Mesendoderm (in vitro differentiated cells): ENCODE measurements around the gene PTPRE.

Experiments
- DNase-seq: peaks from one replicate; pipeline ENCODE4 v3.0.0; 2013
- H2AK5ac ChIP-seq: 2 replicates; pipeline ENCODE4 v1.6.1; 2013; ENCODE audit warnings: low read length, inconsistent platforms
- H2BK120ac ChIP-seq: 2 replicates; pipeline ENCODE4 v1.6.1; 2013; ENCODE audit warnings: low read depth, mild to moderate bottlenecking, low read length, moderate library complexity, mixed read lengths
- H2BK15ac ChIP-seq: replicated peaks from 2 replicates; pipeline ENCODE4 v1.6.1; 2013; ENCODE audit warnings: low read depth, mild to moderate bottlenecking, moderate library complexity
- H2BK5ac ChIP-seq: 2 replicates; pipeline ENCODE4 v1.6.1; 2013; ENCODE audit warnings: low read length, inconsistent platforms
- H3K18ac ChIP-seq: 2 replicates; pipeline ENCODE4 v1.6.1; 2013; ENCODE audit warnings: mild to moderate bottlenecking, low read length, mixed read lengths
- H3K23ac ChIP-seq: one replicate; pipeline ENCODE4 v1.6.1; 2013; ENCODE audit warnings: low read length
- H3K27ac ChIP-seq: 2 replicates; pipeline ENCODE4 v1.5.1; 2013; ENCODE audit warnings: low read depth, mild to moderate bottlenecking, inconsistent platforms, low read length, moderate library complexity
- H3K27me3 ChIP-seq: 2 replicates; pipeline ENCODE4 v1.6.1; 2013; ENCODE audit warnings: low read length, control low read depth, mild to moderate bottlenecking, inconsistent platforms; ENCODE audit not compliant: insufficient read depth, poor library complexity
- H3K36me3 ChIP-seq: 2 replicates; pipeline ENCODE4 v1.6.1; 2013; ENCODE audit warnings: low read length, inconsistent platforms; ENCODE audit not compliant: control insufficient read depth, insufficient read depth
- H3K4ac ChIP-seq: one replicate; pipeline ENCODE4 v1.6.1; 2013; ENCODE audit warnings: low read depth, mild to moderate bottlenecking, low read length, moderate library complexity
- H3K4me1 ChIP-seq: 2 replicates; pipeline ENCODE4 v1.6.1; 2013; ENCODE audit warnings: low read depth, low read length, inconsistent platforms; ENCODE audit not compliant: control insufficient read depth
- H3K4me2 ChIP-seq: 2 replicates; pipeline ENCODE4 v1.6.1; 2013; ENCODE audit warnings: low read length
- H3K4me3 ChIP-seq: 2 replicates; pipeline ENCODE4 v1.5.1; 2013; ENCODE audit warnings: mild to moderate bottlenecking, low read length
- H3K56ac ChIP-seq: one replicate; pipeline ENCODE4 v1.6.1; 2013; ENCODE audit warnings: low read length
- H3K79me1 ChIP-seq: 2 replicates; pipeline ENCODE4 v1.6.1; 2013; ENCODE audit warnings: low read length, inconsistent platforms
- H3K79me2 ChIP-seq: 2 replicates; pipeline ENCODE4 v1.6.1; 2013; ENCODE audit warnings: mild to moderate bottlenecking, low read length; ENCODE audit not compliant: control insufficient read depth, insufficient read depth
- H3K9ac ChIP-seq: 2 replicates; pipeline ENCODE4 v1.6.1; 2013; ENCODE audit warnings: low read length, inconsistent platforms
- H4K5ac ChIP-seq: one replicate; pipeline ENCODE4 v1.6.1; 2013; ENCODE audit warnings: low read length
- H4K8ac ChIP-seq: one replicate; pipeline ENCODE4 v1.6.1; 2013; ENCODE audit warnings: low read depth, mild to moderate bottlenecking, control low read depth, low read length, moderate library complexity
- WGBS: extraction: QIAGEN DNeasy Blood & Tissue Kit; methylation state at CpG from one replicate; pipeline ENCODE4 v1.1.7; 2013; ENCODE audit warnings: low lambda C conversion rate, missing lambda C conversion rate; ENCODE audit not compliant: insufficient coverage; ENCODE audit errors: extremely low coverage; 5-methylcytosine and 5-hydroxymethylcytosine counted together

PTPRE gene

DNA sequence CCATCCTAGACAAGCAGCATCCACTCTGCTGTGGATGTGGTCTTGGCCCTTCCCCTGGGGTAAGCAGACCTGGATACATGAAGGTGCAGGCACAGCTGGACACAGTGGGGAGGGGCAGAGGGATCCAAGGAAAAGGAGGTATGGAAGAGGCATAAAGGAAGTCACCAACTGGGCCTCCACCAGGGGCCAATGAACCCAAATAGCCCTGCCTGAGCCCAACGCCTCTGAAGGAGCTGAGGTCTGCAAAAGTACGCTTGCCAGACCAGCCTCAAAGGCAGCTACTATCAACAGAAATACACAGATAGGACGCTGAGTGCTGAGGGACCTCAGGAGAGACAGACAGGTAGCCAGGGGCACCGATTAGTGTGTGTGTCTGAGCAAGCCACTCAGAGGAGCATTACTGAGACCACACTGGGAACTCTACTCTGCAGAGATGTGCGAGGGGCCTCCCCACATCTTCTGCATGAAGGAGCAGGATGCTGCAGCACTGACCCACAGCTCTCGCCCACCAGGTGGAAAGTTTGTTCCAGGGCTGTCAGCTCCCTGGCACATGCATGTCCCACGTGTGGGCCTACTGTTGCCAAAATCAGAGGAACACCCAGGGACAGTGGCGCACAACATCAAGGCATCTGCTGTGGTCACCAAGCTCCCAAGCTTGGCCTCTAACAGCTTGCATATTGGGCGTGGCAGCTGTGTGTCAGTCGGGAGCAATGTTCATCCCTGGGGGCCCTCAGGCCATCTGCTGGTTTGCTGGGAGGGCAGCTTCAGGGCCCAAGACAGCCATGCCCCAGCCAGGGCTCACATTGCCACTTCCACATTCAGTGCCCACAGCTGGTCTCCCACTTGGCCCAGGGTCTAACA is 179.3 kb downstream of the PTPRE start:
- Histone ChIP-seq H3K27ac (no peak overlapping the region), H3K36me3 (no peaks in the 10 kb centered on the region), H3K9ac (no peak overlapping the region), H2BK5ac (no peak overlapping the region), H3K18ac (no peak overlapping the region), H3K4ac (no peak overlapping the region), H3K79me2 (no peaks in the 10 kb centered on the region), H3K79me1 (no peaks in the 10 kb centered on the region), H2AK5ac (no peak overlapping the region), H3K27me3 (no peaks in the 10 kb centered on the region), H4K8ac (no peak overlapping the region), H4K5ac (no peak overlapping the region), H3K4me3 (no peak overlapping the region), H3K4me2 (no peak overlapping the region), H3K4me1 (no peaks in the 10 kb centered on the region), H2BK120ac (no peak overlapping the region), H2BK15ac (no peak overlapping the region), H3K23ac (peak overlapping the region; percentile 19), H3K56ac (no peak overlapping the region)
- no peak for DNase-seq
- whole genome bisulfite sequencing, result no CpG with 5 or more reads among the region's 10 CpGs

DNA sequence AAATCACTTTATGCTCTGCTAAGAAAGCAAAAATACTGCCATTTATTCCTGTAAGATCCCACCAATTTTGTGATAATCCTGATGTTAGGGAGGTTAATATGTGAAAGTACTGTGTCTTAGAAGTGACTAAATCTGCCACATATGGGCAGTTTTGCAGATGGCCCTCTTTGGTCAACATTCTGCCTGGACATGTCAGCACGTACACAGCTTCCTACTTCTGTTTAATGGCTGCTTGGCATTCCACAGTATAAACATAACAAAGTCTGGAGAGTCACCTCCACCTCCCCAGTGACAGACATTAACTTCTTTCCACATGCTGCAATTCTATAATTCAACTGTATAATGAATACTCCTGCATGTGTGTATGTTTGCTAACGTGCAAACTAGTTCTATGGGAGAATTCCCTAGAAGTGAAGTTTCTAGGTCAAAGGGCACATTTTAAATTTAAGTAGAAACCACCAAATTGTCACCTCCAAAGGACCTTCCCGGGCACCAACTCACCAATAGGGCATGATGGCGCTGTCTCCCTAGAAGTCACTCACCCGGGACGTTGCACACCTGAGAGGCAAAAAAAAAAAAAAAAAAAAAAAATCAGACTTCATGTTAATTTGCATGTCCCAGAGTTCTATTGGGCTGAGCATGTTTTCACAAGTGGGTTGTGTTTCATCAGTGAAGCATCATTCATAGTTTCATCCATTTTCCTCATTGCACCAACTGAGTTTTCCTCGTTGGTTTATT is 180.4 kb downstream of the PTPRE start:
- no CpG with 5 or more reads among the region's 7 CpGs for WGBS
- no peak overlapping the region for H4K8ac ChIP-seq
- H3K4me2 ChIP-seq, result no peak overlapping the region
- H4K5ac ChIP-seq, result no peak overlapping the region
- no peaks in the 10 kb centered on the region for H3K36me3 ChIP-seq
- H2BK15ac ChIP-seq, result no peak overlapping the region
- no peak overlapping the region for H3K4ac ChIP-seq
- no peaks in the 10 kb centered on the region for H3K79me1 ChIP-seq
- H3K56ac ChIP-seq, result no peak overlapping the region
- H3K27me3 ChIP-seq, result no peaks in the 10 kb centered on the region
- H2BK120ac ChIP-seq, result no peak overlapping the region
- H3K9ac ChIP-seq, result no peak overlapping the region
- no peak overlapping the region for H2BK5ac ChIP-seq
- no peak overlapping the region for H2AK5ac ChIP-seq
- no peak overlapping the region for H3K4me3 ChIP-seq
- no peak for DNase-seq
- H3K4me1 ChIP-seq, result no peaks in the 10 kb centered on the region
- H3K27ac ChIP-seq, result no peak overlapping the region
- no peak overlapping the region for H3K23ac ChIP-seq
- no peaks in the 10 kb centered on the region for H3K79me2 ChIP-seq
- no peak overlapping the region for H3K18ac ChIP-seq

DNA sequence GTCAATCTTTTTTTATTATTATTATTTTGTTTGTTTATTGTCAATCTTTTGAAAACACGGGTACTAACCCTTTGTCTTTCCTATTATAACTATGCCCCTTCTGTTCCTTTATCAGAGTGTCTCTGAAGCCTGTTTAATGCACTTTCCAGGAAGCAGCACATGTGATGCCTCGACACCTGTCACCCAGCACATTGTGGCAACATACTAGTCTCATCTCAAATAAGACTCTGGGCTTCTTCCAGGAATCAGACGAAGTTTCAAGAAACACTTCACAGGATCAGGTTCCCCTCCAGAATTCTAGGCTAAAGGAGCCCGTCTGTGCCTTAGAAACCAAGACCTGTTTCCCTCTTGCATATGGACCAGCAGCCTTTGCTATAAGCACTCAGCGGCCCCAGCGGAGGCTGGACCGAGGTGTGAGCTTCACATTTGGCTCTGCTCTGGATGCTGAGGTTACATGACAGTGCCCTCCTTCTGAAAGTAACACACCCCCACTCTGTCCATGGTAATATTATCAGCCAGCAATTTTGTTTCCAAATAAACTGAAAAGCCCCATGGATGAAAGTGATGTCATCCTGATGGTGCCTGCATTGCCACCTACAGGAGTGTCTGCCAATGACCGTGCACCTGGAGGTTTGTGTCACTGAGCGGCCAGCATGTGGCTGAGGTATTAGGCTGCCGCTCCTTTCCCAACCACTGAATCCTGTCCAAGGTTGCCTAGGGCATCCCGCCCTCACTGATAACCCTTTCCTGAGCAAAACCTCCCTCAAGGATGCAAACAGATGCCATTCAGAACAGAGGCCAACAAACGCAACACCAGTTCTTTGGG is 181.2 kb downstream of the PTPRE start:
- no peak overlapping the region for H3K4me2 ChIP-seq
- no peak overlapping the region for H3K4me3 ChIP-seq
- no peaks in the 10 kb centered on the region for H3K36me3 ChIP-seq
- H3K23ac ChIP-seq, result no peak overlapping the region
- WGBS, result no CpG with 5 or more reads among the region's 12 CpGs
- H2BK5ac ChIP-seq, result no peak overlapping the region
- no peaks in the 10 kb centered on the region for H3K79me2 ChIP-seq
- H3K27me3 ChIP-seq, result no peaks in the 10 kb centered on the region
- no peak overlapping the region for H3K27ac ChIP-seq
- H3K9ac ChIP-seq, result no peak overlapping the region
- H2BK15ac ChIP-seq, result no peak overlapping the region
- no peak overlapping the region for H4K5ac ChIP-seq
- H2BK120ac ChIP-seq, result no peak overlapping the region
- H3K56ac ChIP-seq, result no peak overlapping the region
- H4K8ac ChIP-seq, result no peak overlapping the region
- H3K18ac ChIP-seq, result no peak overlapping the region
- no peak overlapping the region for H3K4ac ChIP-seq
- DNase-seq, result peak; percentile 63
- no peaks in the 10 kb centered on the region for H3K79me1 ChIP-seq
- H2AK5ac ChIP-seq, result no peak overlapping the region
- no peaks in the 10 kb centered on the region for H3K4me1 ChIP-seq

DNA sequence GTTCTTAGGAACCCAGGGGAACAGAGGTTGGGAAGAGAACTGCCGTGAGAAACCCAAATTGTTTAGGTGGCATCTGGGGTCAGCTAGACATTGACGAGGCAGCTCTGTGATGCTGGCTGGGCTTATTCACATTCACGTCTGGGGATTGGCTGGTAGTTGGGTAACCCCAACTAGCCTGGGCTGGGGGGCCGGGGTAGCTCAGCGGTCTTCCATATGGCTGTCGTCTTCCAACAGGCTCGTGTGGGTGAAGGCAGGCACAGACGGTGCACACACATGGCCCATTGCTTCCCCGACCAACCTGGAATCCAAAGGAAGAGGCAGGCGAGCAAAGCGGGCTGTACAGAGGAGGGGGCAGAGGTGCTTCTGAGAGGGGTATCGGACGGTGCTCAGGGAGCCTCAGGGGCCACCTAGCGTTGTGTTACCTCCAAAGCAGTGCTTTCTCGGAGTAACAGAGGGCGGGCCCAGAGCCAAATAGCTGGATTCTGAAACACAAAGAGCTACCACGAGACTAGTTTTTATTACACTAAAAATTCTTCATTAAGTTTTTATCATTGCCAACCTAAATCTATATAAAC is 184.8 kb downstream of the PTPRE start:
- no peak overlapping the region for H2BK5ac ChIP-seq
- WGBS, result no CpG with 5 or more reads among the region's 17 CpGs
- no peak overlapping the region for H4K8ac ChIP-seq
- no peak overlapping the region for H3K27ac ChIP-seq
- H3K4me1 ChIP-seq, result no peaks in the 10 kb centered on the region
- H4K5ac ChIP-seq, result no peak overlapping the region
- H2BK15ac ChIP-seq, result no peak overlapping the region
- no peak overlapping the region for H3K18ac ChIP-seq
- H3K4me2 ChIP-seq, result no peak overlapping the region
- DNase-seq, result peak; percentile 63
- H3K23ac ChIP-seq, result no peak overlapping the region
- no peak overlapping the region for H3K56ac ChIP-seq
- no peak overlapping the region for H3K4ac ChIP-seq
- no peaks in the 10 kb centered on the region for H3K79me1 ChIP-seq
- no peak overlapping the region for H3K9ac ChIP-seq
- H3K27me3 ChIP-seq, result no peaks in the 10 kb centered on the region
- H3K4me3 ChIP-seq, result no peak overlapping the region
- H2AK5ac ChIP-seq, result no peak overlapping the region
- no peak overlapping the region for H2BK120ac ChIP-seq
- no peaks in the 10 kb centered on the region for H3K79me2 ChIP-seq
- H3K36me3 ChIP-seq, result peaks cover 1% of the 10 kb centered on the region

DNA sequence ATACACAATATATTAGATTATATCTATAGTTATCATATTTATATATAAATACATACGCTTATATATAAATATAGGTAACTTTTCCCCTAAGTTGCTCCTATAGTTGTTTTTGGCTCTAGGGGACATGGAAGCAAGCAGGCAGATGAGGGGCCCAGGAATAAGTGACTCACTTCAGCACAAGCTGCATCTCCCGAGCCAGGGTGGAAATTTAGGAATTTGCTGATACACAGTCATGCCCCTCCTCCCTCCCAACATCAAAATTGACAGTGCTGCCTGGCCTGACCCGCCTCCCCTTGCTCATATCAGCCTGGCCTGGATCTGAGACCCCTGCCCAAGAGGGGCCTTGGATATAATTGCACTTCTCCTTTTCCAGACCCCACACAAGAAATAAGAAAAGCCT is 185.6 kb downstream of the PTPRE start:
- Histone ChIP-seq H3K79me1 (no peaks in the 10 kb centered on the region), H3K23ac (no peak overlapping the region), H3K18ac (no peak overlapping the region), H3K4me3 (no peak overlapping the region), H2AK5ac (no peak overlapping the region), H3K79me2 (no peaks in the 10 kb centered on the region), H3K36me3 (peaks cover 3% of the 10 kb centered on the region), H3K4me1 (no peaks in the 10 kb centered on the region), H3K27me3 (no peaks in the 10 kb centered on the region), H3K9ac (no peak overlapping the region), H3K56ac (no peak overlapping the region), H4K5ac (no peak overlapping the region), H3K4me2 (no peak overlapping the region), H2BK5ac (no peak overlapping the region), H3K27ac (no peak overlapping the region), H4K8ac (no peak overlapping the region), H2BK120ac (no peak overlapping the region), H3K4ac (no peak overlapping the region), H2BK15ac (no peak overlapping the region)
- DNase-seq, result peak; percentile 39
- no CpG with 5 or more reads among the region's 3 CpGs for WGBS
